Hematopoietic multipotent progenitor cell treated with erythropoietin and hydrocortisone succinate and interleukin-3 and kit ligand, for 4 days (in vitro differentiated cells): ENCODE data around the gene IL1R1.
A peak's percentile ranks its signal among the peaks of the same experiment; 100 is the strongest.

Source experiments
- DNase-seq: peaks from one replicate; pipeline ENCODE4 v3.0.0-alpha.2; 2015

The IL1R1 gene

DNA sequence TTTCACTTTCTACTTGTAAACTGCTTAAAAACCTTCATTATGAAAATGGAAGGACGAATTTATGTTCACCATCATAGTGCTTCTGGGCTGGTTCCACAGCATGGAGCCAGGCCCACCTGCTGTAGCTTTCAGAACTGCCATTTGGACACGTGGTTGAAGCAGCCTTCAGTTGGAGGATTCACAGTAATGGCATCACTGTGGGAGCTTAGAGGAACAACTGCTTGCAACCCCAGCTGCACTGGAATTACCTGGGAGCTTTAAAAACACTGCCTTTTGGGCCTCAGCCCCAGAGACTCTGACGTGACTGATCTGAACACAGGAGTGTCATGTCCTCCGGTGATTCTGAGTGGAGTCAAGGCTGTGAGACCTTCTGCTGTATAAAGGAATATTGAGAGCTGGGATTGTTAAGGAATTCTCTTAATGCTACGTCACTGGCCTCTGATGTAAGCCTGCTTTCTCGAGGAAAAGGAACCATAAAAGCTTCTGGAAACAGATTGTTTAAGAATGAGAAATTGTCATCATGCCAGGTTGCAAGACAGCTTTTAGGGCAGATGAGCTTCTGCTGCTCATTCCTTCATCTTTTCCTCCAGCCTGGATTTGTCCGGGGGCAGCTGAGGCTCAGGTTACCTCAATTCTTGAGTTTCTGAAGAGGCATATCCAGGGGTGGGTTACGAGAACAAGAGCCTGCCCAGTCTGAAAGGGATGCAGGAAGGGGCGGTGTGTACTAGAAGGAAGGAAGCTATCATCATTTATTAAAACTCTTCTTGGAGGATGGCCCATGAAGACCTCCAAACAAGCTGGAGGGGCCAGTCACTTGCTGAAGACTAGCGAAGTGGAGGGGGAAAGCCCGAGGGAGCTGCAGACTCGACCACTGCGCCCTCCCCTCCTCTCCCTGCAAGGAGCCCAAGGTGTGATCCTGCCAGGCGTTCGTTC, 1.3 kb upstream of the IL1R1 start:
- no peak for DNase-seq

DNA sequence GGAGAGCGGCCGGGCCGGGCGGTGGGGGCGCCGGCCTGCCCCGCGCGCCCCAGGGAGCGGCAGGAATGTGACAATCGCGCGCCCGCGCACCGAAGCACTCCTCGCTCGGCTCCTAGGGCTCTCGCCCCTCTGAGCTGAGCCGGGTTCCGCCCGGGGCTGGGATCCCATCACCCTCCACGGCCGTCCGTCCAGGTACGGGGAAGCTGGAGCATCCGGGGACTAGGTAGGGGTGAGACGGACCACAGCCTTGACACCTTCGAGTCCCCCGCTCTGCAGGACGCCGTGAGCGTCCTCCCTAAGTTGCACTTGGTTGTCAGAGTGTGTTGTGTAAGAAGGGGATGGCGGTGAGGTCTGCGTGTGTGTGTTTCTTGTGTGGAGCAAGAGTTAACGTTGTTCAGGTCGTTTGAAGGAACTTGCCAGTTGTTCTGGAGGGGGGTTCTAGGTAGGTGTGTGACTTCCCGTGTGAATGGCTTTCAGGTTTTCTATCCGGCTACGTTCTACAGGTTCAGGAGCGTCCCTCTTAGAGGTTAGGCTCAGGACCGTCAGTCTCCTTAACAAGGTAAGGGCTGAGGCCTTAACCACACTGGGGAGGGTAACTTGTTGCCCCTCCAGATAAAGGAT, 393 bp downstream of the IL1R1 start:
- peak; percentile 56 for DNase-seq

DNA sequence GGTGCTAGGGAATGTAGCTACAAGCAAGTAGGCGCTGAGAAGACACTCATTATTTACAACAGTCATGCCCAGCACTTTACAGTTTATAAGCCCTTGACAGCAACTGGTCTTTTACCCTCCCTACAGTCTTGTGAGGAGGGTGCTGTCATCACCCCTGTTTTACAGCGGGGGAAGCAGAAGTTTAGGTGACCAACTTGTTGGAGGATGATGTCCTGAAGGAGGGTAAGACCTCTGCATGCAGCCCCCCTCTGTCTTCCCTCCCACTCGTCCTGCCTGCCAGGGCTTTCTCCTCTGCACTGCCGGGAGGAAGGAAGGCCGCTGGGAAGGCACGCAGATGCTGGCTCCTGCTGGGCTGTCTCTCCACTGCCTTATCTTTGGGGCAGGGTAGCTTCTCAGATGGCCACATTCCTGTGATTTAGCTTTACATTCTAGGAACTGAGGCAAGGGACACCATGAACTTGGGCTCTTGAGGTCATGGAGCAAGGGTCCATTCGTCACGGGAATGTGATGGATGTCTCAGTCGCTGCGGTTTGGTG, 972 bp downstream of the IL1R1 start:
- DNase-seq, result no peak

DNA sequence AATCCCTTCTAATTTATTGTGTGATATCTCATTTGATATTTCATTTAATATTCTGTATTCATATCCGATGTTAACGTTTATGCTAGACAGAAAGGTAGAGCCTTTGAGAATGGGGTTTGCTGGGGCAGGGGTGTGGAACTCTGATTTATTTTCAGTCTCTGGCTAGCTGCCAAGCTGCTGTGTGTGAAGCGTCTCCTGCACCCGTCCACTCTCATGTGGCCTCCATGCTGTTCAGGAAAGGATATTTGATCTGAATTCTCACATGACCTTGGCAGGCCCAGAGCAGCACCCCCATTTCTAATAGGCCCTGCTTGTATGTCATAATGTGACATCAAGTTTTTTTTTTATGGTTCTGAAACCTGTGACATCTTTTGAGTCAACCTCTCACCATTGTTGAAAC, 1.6 kb downstream of the IL1R1 start:
- DNase-seq, result no peak

DNA sequence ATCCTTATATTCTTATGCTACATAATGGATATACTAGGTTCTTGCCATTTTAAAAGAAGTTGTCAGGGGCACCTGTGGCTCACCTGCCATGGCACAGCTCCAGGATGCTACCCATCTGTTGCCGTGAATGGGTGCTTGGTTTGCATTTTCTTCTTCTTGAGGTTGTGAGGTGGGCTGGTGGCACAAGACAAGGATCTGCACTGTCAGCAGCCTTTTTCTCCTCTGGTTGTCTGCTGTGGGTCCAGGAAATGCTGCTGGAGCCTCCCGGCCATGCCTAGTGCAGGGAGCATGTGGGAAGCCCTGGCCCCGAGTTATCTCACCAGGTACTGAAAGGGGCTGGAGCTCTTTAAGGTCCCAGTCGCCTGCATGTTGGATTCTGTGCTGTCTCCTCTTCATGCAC, 2.6 kb downstream of the IL1R1 start:
- no peak for DNase-seq

DNA sequence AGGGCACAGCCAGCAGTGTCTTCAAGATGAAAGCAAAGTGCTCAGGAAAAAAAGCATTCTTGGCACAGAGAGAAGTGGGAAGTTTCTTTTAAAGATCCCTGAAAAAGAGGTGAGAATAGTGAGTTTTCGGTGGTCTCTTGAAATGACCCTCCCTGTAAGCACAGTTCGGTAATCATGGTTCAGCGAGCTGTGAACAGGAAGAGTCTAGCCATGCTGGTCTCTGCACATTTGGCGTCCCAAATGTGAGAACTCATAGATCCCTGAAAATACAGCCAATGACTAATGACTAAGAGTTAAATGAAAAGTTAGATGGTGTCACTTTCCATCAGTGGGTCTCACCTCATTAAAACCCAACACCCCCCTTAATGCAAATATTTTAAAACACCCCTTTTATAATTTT, 3.4 kb downstream of the IL1R1 start:
- no peak for DNase-seq

DNA sequence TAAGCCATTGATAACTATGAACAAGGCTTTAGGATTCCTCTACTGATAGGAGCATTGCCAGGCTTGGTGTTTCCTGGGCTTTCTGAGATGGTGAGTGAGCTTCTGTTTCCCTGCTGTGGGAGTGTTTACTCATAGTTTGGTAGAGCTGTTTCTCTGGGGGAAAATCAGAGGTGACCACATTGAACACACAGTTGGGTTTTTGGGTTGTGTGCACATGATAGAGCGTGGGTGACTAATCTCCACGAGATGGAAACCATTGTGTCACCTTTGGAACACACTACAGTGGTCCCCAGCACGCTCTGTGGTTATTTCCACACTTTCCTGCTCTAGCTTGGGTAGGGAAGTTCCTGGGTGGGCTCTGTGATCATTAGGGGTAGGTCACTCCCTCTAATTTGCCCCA, 5.4 kb downstream of the IL1R1 start:
- DNase-seq, result no peak

DNA sequence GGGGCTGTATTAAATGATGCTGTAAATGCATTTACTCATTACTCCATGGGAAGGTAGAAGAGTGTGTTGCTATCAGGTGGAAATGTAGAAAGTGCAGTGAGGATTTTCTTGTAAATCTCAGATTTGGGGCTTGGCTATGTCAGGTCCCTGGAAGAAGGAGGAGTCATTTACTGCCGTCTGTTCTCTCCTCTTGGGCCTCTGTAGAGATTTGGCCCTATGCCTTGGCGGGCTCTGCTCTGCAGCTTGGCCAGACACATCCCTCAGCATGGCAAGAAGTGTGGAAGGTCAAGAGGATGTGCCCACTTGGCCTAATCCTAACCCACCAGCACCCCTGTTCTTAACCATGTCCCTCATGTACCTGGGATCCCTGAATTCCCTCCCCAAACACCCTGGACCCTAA, 6.7 kb downstream of the IL1R1 start:
- no peak for DNase-seq

DNA sequence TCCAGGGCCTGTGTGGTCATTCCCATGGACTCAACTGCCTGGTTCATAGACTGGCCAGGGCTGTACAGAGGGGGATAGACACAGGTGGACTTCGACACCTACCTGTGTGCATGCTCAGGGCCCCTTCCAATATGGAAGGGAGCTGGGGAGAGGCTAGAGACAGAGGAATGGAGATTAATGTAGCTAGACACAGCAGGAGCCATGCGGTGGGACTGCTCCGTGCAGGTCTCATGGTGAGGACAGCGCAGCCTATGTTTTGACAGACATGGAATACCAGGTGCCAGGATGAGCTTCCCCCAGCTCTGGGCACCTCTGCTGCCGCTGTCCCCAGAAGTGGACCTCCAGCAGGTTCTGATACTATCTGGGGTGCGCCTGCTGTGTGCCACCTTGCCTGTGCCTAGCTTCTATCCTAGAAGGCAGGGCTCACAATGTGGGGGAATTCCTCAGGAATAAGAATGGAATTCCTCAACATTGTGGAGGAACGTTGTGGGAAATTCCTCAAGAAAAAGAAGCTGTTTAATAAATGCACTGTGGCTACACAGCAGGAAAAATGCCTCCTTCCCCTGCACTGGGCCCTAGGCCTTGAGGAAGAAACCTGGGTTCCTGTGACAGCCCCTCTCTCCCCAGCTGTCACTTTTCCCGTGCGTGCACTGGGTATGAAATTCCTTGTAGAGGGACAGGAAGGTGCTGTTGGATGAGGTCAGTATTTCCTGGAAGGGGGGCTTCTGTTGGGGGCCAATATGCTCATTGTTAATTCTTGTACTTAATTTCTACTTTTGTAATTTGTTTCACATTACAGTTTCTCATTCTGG, 7.3 kb downstream of the IL1R1 start:
- no peak for DNase-seq

DNA sequence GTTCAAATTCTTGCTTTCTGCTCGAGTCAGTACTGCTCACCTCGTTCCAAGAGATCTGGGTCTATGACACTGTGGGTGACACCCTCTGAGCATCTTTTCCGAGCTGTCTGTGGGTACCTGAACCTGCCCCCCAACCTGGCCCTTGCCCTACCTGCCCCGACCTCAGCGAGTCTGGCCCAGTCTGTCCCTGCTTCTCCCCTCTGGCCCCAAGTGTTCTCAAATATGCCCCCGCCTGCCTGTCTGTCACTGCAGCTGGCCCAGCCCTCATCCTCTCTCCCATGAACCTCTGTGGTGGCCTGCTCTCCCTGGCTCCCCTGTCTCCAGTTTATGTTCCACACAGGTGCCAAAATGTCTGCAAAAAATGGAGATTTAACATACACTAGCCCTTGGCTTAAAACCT, 11.8 kb downstream of the IL1R1 start:
- DNase-seq, result no peak

DNA sequence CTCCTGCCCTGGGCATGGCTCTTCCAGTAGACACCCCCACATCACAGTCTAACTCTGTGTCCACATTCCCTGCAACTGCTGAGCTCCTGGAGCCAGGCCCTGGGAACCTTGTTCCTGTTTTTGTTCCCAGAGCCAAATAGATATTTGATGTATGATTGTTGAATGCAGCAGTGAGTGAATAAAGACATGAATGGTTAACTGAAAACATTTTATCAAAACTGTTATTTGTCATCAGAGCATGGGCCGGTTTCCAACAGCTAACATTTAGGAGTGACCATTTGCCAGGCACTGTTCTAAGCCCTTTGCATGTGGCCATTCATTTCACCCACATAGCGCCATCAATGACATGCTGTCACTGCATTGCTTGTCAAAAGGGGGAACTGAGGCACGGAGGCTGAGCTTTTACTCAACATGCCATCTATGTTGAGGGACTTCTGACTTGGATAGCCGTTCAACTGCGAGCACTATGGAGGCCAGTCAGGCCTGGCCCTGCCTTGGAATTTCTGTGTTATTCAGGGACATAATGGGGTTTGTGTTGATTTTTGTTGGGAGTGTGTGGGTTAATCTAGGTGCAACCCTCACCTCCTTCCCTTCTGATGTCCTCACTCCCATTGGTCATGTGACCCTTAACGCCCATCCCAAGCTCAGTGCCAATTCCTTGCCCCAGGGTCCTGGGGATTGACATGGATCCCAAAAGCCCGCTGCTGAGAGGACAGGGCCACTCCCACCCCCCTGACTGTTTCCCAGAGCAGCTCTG, 12.6 kb downstream of the IL1R1 start:
- no peak for DNase-seq

DNA sequence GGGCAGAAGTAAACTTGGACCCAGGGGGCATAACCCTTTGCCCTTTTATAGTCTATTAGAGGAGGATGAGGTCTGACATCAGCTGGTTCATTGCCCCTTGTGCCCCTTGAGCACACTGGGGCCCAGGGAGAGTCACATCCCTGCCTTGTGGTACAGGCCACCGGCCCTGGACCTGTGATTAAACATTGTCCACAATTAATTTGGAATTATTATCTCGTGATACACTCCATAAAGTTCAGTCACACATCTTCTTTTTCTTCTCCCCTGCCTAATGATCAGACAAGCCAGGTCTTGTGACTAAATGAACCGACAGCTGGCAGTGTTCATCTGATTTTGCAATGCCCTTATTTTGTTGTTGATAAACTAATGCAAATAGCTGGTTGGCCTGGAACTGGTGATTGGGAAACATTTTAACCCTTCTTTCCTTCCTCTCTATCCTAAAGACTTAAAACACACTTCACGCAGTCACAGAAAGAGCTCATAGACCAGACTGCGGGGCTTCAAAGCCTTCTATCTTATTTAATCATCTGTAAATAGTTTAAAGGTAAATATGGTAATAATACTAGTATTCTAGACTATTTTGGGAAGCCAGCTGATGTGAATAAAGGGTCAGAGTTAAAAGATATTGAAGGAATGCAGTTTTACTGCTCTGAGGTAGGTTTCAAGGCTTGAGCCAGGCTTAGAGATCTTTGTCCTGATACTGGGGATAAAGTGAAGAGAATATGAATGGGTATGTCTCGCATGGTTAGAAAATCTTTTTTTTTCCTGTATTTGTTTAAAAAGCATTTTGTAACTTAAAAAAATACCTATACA, 13.4 kb downstream of the IL1R1 start:
- DNase-seq, result peak; percentile 82

DNA sequence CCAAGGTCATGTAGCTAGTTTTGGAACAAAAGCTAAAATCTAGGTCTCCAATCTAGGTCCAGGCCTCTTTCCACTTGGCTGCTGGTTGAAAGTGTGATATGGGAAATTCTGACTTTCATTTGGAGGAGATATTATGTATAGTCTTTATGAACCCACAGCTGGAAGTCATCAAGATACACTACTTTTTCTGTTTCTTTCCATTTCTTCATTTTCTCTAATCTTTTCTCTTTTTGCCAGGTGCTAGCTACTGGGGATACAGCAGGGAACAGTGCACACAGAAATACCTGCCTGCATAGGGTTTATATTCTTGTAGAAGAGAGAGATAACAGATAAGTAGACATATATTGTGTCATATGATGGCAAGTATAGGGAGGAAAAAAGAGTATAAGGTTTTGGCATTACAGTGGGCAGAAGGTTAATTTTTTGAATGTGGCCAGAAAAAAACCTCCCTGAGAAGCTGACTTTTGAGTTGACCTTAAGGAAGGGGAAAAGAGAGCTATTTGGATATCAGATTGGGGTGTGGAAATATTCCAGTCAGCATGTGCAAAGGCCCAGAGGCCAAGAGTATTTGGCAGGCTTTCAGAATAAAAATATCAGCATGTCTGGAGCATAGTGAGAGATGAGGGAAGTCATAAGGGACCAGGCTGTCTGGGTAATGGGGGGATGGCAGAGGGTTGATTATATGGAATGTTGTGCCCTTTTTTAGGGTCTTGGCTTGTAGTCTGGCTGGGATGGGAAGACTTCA, 15.6 kb downstream of the IL1R1 start:
- DNase-seq, result no peak

DNA sequence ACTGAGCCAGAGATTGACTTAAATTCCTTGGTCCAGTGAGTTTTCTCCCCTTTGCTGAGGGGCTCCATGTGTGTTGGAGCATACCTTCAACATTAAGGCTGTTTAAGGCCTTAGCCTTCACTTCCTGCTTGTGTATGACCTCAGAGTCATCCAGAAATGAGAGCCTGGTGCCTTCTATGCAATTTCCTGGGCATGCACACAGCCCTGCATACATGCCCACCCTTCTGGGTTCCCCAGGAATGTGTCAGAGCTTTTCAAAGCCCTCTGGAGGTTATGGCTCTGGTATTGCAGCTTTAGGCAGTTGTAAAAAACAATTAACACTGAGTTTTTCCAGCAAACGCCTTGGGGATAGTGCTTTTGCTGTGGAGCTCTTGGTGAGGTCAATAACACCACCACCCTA, 16.7 kb downstream of the IL1R1 start:
- DNase-seq, result no peak

DNA sequence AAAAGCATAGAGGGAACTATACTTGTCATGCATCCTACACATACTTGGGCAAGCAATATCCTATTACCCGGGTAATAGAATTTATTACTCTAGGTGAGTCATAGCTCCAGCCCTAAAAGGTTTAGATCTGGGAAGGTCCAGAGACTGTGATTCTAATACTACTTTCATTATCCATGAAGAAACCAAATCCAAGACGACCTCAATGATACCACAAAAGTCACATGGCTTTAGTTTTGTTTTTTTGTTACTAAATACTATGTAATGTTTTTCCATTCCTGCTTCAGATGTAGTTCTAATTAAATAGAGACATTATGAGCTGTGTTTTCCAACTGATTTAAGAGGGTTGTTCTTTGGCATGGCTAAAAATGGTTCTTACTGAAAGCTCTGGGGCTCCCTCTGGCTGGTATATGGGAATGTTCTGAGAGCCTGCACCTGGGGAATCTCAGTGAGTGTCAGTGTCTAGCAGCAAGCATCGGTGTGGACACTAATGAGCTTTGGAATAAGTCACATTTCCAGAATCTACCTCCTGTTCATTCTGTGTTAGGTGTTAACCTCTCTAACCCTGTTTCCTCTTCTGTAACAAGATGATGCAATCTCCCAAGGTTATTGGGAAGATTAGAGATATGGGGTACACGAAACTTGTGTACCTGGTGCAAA, 23.8 kb downstream of the IL1R1 start:
- DNase-seq, result peak; percentile 29

DNA sequence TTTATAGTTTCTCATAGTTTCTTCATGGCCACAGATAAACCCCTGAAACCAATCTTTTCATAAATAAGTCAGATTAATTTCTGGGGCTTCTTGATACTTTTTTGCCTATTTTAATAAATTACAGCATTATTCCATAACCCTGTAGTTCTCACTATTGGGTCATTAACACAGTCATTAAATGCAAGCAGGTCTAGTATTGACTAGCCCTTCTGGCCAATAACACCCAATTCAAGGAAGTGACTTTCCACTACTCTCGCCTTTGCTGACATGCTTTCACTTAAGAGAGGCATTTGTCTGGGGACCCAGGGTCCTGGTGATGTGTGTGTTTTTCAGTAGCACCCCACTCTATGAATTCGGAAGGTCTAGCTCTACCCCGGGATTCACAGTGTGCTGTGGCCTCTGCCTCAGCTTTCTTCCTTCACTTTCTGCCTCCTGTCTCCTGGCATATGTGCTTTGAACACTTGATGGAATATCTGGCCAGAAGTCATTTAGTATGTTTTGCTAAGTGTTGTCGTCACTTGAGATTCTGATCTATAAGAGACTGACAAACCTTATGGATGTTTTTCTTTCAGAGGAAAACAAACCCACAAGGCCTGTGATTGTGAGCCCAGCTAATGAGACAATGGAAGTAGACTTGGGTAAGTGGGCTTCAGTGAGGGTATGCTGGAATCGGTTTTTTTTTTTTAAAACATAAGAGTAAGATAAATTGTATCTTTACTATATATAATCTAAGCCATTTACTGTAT, 25.7 kb downstream of the IL1R1 start:
- DNase-seq, result no peak

DNA sequence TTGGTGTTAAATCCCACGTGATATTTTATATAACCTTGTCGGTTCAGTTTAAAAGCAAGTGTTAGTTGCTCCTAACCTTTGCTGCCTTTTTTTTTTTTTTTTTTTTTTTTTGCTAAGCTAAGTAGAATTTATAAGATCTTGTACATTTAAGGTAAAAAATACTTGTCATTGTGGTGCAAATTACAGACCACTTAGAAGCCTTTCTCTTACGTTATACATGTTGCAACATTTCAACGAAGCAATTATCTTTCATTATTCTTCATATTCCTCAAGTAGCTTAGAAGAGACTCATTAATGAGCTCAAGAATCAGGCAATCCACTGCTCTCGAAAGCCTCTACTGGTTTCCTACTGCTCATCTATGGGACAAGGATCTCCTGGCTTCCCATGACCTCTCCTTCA, 29.4 kb downstream of the IL1R1 start:
- DNase-seq, result peak; percentile 60

DNA sequence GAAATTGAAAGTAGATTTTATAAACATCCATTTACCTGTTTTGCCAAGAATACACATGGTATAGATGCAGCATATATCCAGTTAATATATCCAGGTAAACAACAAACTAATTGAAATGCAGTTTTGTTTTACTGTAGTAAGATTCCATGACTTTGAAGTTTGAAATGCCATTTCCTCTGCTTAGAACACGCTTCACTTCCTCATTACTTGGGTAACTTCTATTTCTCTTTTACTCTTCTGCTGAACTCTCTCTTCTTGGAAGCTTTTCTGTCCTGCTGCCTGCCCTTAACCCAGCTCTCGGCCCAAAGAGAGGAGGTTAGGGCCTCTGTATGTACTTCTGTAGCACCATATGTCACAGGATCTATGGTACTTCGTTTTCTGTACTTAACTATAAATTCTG, 30.2 kb downstream of the IL1R1 start:
- DNase-seq, result peak; percentile 23

DNA sequence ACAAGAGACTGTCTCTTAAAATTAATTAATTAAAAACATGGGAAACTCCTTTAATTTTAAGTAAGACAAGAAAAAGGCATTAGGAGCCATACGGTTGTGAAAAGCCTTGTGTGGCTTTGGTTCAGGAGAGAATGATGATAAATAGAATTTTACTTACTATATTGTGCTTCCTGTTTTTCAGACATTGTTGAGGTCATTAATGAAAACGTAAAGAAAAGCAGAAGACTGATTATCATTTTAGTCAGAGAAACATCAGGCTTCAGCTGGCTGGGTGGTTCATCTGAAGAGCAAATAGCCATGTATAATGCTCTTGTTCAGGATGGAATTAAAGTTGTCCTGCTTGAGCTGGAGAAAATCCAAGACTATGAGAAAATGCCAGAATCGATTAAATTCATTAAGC, 33.6 kb downstream of the IL1R1 start:
- peak; percentile 13 for DNase-seq
